Endothelial cell of umbilical vein (primary cell): ENCODE measurements around the gene ACSF3. TPM values are rescaled to one million over a fixed set of nuclear protein-coding genes. Genes with fewer than 3 reads are reported as not detected.

ENCODE experiments used
- BruUV-seq: library from RNA; stranded (reverse); fragments of 400-500 nt; replicated peaks from 2 replicates; lab custom pipeline; 2021; lab: Mats Ljungman, UMichigan
- CTCF ChIA-PET: fragments of 300-600, 350-600 bp; sonication (Branson Sonifier 250); formaldehyde crosslinking; loops from one replicate; lab custom pipeline; 2021; ENCODE audit warnings: antibody characterized with exemption, inconsistent platforms; lab: Charles Lee
- POLR2A ChIA-PET: fragments of 300-600, 350-600 bp; sonication (Branson Sonifier 250); formaldehyde crosslinking; loops from one replicate; lab custom pipeline; 2021; ENCODE audit warnings: antibody characterized with exemption, inconsistent platforms; lab: Charles Lee
- DNase-seq: peaks from one replicate; pipeline ENCODE4 v3.0.0-alpha.2; 2011; ENCODE audit warnings: low read depth, low spot score
- FAIRE-seq: peaks from 2 replicates; lab custom pipeline; 2011; peaks lifted over from hg19 to GRCh38; lab: Jason Lieb, UNC
- H2AFZ ChIP-seq: 2 replicates; pipeline ENCODE4 v1.6.0; 2012; ENCODE audit warnings: low read depth, low read length, control low read depth, inconsistent platforms
- H3K27ac ChIP-seq: 2 replicates; pipeline ENCODE4 v1.5.1; 2011; ENCODE audit warnings: low read depth, mild to moderate bottlenecking, control low read depth, low read length, moderate library complexity; ENCODE audit not compliant: insufficient read depth
- H3K27me3 ChIP-seq, 2 experiments: 2 replicates each; pipeline versions ENCODE4 v1.6.0 to v1.6.1; 2011; ENCODE audit warnings: low read length in 2 of 2, mixed read lengths in 1 of 2; ENCODE audit not compliant: control insufficient read depth in 2 of 2, insufficient read depth in 2 of 2
- H3K36me3 ChIP-seq, 2 experiments: 2 replicates in 1 of 2; 3 replicates in 1 of 2; pipeline ENCODE4 v1.5.1; 2011; ENCODE audit warnings: low read length in 2 of 2, mild to moderate bottlenecking in 1 of 2, moderate library complexity in 1 of 2; ENCODE audit not compliant: control insufficient read depth in 2 of 2, insufficient read depth in 2 of 2; ENCODE audit errors: extremely low read depth in 1 of 2
- H3K4me1 ChIP-seq: 3 replicates; pipeline ENCODE4 v1.5.1; 2011; ENCODE audit warnings: mild to moderate bottlenecking, low read length; ENCODE audit not compliant: control insufficient read depth, insufficient read depth; ENCODE audit errors: extremely low read depth
- H3K4me2 ChIP-seq: 2 replicates; pipeline ENCODE4 v1.6.1; 2011; ENCODE audit warnings: low read length, control low read depth, mixed read lengths; ENCODE audit not compliant: insufficient read depth
- H3K4me3 ChIP-seq, 3 experiments: fragments of 200-600 bp in 1 of 3; sonication (generic), shearing (Covaris generic) in 1 of 3; replicated peaks in 1 of 3; 2 replicates each; pipeline ENCODE4 v1.5.1; 2011 to 2016; ENCODE audit warnings: control low read depth in 3 of 3, low read length in 3 of 3, mild to moderate bottlenecking in 2 of 3, inconsistent platforms in 1 of 3, low read depth in 1 of 3, moderate library complexity in 1 of 3; ENCODE audit not compliant: insufficient read depth in 1 of 3
- H3K79me2 ChIP-seq: 2 replicates; pipeline ENCODE4 v1.6.0; 2012; ENCODE audit warnings: low read length, inconsistent platforms; ENCODE audit not compliant: control insufficient read depth, insufficient read depth
- H3K9ac ChIP-seq: replicated peaks from 2 replicates; pipeline ENCODE3; 2011; ENCODE audit warnings: low read length, control low read depth; ENCODE audit not compliant: insufficient read depth; ENCODE audit errors: extremely low read depth
- H3K9me1 ChIP-seq: replicated peaks from 3 replicates; pipeline ENCODE4 v1.6.0; 2011; ENCODE audit warnings: mild to moderate bottlenecking, low read length; ENCODE audit not compliant: control insufficient read depth, insufficient read depth; ENCODE audit errors: extremely low read depth
- H3K9me3 ChIP-seq: replicated peaks from 2 replicates; pipeline ENCODE4 v1.5.1; 2012; ENCODE audit warnings: low read length, inconsistent platforms; ENCODE audit not compliant: control insufficient read depth, insufficient read depth
- H4K20me1 ChIP-seq: replicated peaks from 2 replicates; pipeline ENCODE3; 2011; ENCODE audit warnings: mild to moderate bottlenecking, low read length; ENCODE audit not compliant: control insufficient read depth, insufficient read depth; ENCODE audit errors: extremely low read depth
- EZH2 ChIP-seq: IDR thresholded peaks from 2 replicates; pipeline ENCODE4 v1.6.1; 2012; ENCODE audit warnings: borderline replicate concordance, low read depth, mild to moderate bottlenecking, moderate library complexity, low read length, inconsistent platforms; ENCODE audit not compliant: severe bottlenecking
- FOS ChIP-seq: IDR thresholded peaks from 2 replicates; pipeline ENCODE4 v1.6.1; 2011; ENCODE audit warnings: mild to moderate bottlenecking, low read length, moderate library complexity, borderline replicate concordance; ENCODE audit not compliant: insufficient read depth
- GATA2 ChIP-seq: IDR thresholded peaks from 2 replicates; pipeline ENCODE4 v1.7.0; 2011; ENCODE audit warnings: low read depth, mild to moderate bottlenecking, moderate library complexity, mixed read lengths, low read length; ENCODE audit not compliant: insufficient read length, insufficient read depth
- JUN ChIP-seq: IDR thresholded peaks from 2 replicates; pipeline ENCODE4 v1.6.1; 2011; ENCODE audit warnings: borderline replicate concordance, low read depth; ENCODE audit not compliant: insufficient read length, insufficient read depth
- MAX ChIP-seq: IDR thresholded peaks from 2 replicates; pipeline ENCODE4 v1.6.1; 2011; ENCODE audit not compliant: insufficient read depth, insufficient read length
- MYC ChIP-seq: IDR thresholded peaks from one replicate; pipeline ENCODE4 v1.6.1; 2011; ENCODE audit warnings: mild to moderate bottlenecking, low read depth, low read length
- POLR2A ChIP-seq: IDR thresholded peaks from 2 replicates; pipeline ENCODE4 v1.6.1; 2012; ENCODE audit warnings: low read depth, mild to moderate bottlenecking, control low read depth, low read length
- POLR2AphosphoS5 ChIP-seq: IDR thresholded peaks from 2 replicates; pipeline ENCODE4 v1.6.1; 2012; ENCODE audit warnings: low read depth, mild to moderate bottlenecking, control low read depth, low read length, moderate library complexity; ENCODE audit not compliant: insufficient read depth
- dilution Hi-C: fragments of 300-500 bp; cut with MboI; formaldehyde crosslinking; loops from one replicate; pipeline ENCODE4 v1.15.0; 2019; ENCODE audit warnings: low sequenced_read_pairs; ENCODE audit not compliant: extremely low pct_ligation_motif_present
- intact Hi-C: fragments of 100-400 bp; cut with micrococcal nuclease; formaldehyde crosslinking; loops from one replicate; pipeline ENCODE4 v1.10.0; 2022
- polyA plus RNA-seq, 4 experiments: library from polyadenylated mRNA; depleted of rRNA in 3 of 4; stranded (reverse) in 3 of 4; unstranded in 1 of 4; fragments of >200 nt; gene quantifications; 2 replicates each; pipeline versions ENCODE4 v1.2.1 to v1.2.3, GENCODE V29; 2011 to 2012; ENCODE audit warnings: missing spikeins in 1 of 4
- total RNA-seq: library from RNA; stranded (reverse); gene quantifications from 2 replicates; pipeline ENCODE4 v1.2.3, GENCODE V29; 2021
- TF ChIP-seq, protein P1 (sequence below), 2 donors: IDR thresholded peaks; 1 replicate in 1 of 2; 2 replicates in 1 of 2; pipeline ENCODE4 v1.5.1; 2011; ENCODE audit warnings: low read length in 2 of 2, mild to moderate bottlenecking in 2 of 2, moderate library complexity in 2 of 2, control low read depth in 1 of 2, inconsistent platforms in 1 of 2, low read depth in 1 of 2; ENCODE audit not compliant: insufficient read depth in 1 of 2; ENCODE audit errors: extremely low read depth in 1 of 2

Gene ACSF3
- total and polyA plus RNA-seq, 2 donors (not counting 3 experiments of a cell fraction or from before 2014, with no cell fraction given): 18.6 to 33.2 TPM

DNA sequence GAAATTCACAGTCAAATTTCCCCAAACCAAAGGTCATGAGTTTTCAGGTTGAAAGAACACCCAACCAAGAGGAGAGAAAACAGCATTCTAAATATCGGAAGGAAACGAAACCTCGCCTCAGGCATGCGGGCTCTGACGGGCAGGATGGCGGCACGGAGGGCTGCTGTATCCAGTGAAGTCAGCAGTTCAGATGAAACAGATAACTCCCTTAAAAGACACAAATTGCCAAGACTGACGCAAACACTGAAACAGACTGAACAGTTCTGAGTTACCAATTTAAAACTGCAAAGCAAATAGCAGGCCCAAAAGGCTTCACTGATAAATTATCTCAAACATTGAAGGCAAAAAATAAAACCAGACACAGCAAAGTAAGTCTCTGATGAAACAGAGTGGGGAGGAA lies 57.3 kb downstream of the ACSF3 start:
- no peak overlapping the region for H3K9ac ChIP-seq
- H3K4me1 ChIP-seq: no peaks in the 10 kb centered on the region
- H3K9me1 ChIP-seq: no peaks in the 10 kb centered on the region
- no peak overlapping the region for H3K4me2 ChIP-seq
- no peak for FAIRE-seq
- H3K36me3 ChIP-seq: peaks cover 0 to 4% of the 10 kb centered on the region in 2 experiments
- DNase-seq: no peak
- POLR2A ChIA-PET: no interaction called here
- no peaks in the 10 kb centered on the region for H3K79me2 ChIP-seq
- no peak overlapping the region for H2AFZ ChIP-seq
- no TSS peak for BruUV-seq
- dilution Hi-C loops: no loop called here
- intact Hi-C loops: no loop called here
- H4K20me1 ChIP-seq: no peaks in the 10 kb centered on the region
- CTCF ChIA-PET: no interaction called here
- H3K27me3 ChIP-seq: no peaks in the 10 kb centered on the region
- H3K4me3 ChIP-seq: no peak overlapping the region
- no peaks in the 10 kb centered on the region for H3K9me3 ChIP-seq
- TF ChIP-seq EZH2: no peak
- TF ChIP-seq MAX: no peak
- TF ChIP-seq MYC: no peak
- no peak for TF ChIP-seq POLR2AphosphoS5
- TF ChIP-seq FOS: no peak
- TF ChIP-seq GATA2: no peak
- no peak for TF ChIP-seq JUN
- TF ChIP-seq, protein P1, sequence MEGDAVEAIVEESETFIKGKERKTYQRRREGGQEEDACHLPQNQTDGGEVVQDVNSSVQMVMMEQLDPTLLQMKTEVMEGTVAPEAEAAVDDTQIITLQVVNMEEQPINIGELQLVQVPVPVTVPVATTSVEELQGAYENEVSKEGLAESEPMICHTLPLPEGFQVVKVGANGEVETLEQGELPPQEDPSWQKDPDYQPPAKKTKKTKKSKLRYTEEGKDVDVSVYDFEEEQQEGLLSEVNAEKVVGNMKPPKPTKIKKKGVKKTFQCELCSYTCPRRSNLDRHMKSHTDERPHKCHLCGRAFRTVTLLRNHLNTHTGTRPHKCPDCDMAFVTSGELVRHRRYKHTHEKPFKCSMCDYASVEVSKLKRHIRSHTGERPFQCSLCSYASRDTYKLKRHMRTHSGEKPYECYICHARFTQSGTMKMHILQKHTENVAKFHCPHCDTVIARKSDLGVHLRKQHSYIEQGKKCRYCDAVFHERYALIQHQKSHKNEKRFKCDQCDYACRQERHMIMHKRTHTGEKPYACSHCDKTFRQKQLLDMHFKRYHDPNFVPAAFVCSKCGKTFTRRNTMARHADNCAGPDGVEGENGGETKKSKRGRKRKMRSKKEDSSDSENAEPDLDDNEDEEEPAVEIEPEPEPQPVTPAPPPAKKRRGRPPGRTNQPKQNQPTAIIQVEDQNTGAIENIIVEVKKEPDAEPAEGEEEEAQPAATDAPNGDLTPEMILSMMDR (IDR thresholded peaks at IDR 0.05; ENCODE audit: extremely low read depth in 1 of 2, insufficient read depth in 1 of 2, low read depth in 1 of 2, low read length in 2 of 2): no peak
- no peak for TF ChIP-seq POLR2A
- H3K27ac ChIP-seq: no peak overlapping the region
